Cardiac fibroblast (primary cell): Measurements from ENCODE around the gene CFAP61.

Source experiments
- DNase-seq, 2 donors: peaks; one replicate each; pipeline versions ENCODE4 v3.0.0 to v3.0.0-alpha.2; 2010; ENCODE audit warnings: low read depth in 2 of 2
- H3K4me3 ChIP-seq, 2 donors: replicated peaks in 1 of 2; 1 replicate in 1 of 2; 2 replicates in 1 of 2; pipeline ENCODE4 v1.5.1; 2011; ENCODE audit warnings: low read depth in 2 of 2, low read length in 2 of 2, mild to moderate bottlenecking in 2 of 2, moderate library complexity in 1 of 2
- CTCF ChIP-seq: IDR thresholded peaks from one replicate; pipeline ENCODE4 v1.5.1; 2011; ENCODE audit warnings: low read depth, mild to moderate bottlenecking, low read length, inconsistent platforms

CFAP61 gene

DNA sequence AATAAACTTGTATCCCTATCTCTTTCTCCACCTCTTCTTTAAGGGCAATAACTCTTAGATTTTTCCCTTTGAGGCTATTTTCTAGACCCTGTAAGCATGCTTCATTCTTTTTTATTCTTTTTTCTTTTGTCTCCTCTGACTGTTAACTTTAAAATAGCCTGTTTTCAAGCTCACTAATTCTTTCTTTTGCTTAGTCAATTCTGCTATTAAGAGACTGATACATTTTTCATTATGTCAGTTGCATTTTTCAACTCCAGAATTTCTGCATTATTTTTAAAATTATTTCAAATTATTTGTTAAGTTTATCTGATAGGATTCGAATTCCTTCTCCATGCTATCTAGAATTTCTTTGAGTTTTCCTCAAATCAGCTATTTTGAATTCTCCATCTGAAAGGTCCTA lies 84.0 kb downstream of the CFAP61 start:
- no peak overlapping the region for H3K4me3 ChIP-seq
- TF ChIP-seq CTCF: no peak
- DNase-seq: no peak

DNA sequence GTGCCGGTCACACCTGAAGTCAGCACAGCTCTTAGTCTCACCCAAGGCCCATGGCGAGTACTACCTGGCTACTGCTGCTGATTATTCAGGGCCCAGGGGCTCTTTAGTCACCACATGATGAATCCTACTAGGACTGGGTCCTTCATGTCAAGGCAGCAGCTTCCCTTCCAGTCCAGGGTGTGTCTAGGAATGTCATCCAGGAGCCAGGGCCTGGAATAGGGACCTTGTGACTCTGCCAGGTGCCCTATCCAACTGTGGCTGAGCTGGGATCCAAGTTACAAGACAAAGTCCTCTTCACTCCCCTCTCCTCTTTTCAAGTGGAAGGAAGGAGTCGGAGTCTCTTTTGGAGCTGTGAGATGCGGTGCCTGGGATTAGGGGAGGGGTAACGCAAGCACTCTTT lies 85.5 kb downstream of the CFAP61 start:
- H3K4me3 ChIP-seq: no peak overlapping the region
- no peak for TF ChIP-seq CTCF
- DNase-seq: no peak

DNA sequence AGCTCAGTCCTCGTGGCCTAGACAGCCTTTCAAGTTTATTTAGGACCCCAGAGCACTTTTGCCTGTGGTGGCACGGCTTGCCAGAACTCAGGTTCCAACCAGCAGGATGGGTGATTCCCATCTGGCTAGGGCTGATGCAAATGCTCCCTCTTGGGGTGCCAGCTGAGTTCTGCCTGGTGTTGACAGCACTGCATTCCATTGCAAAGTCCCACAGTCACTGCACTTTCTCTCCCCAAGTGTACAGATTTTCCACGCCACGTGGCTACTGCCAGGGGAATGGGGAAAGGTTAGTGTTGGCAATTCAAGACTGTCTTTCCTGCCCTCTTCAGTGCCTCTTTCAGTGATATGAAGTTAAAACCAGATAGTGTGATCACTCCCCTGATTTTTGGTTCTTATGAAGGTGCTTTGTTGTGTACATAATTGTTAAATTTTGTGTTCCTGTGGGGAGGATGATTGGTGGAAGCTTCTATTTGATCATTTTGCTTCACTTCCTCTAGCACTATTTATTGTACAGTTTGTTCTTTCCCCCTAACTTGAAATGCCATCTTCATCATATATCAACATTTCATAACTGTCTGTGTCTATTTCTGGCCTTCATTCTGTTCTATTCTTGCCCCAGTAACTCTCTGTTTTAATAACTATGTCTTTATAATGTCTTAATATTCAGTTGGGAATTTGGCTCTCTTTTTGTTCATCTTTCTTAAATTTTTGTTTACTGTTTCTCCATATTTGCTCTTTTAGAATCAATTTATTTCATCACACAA lies 86.2 kb downstream of the CFAP61 start:
- TF ChIP-seq CTCF: no peak
- H3K4me3 ChIP-seq: no peak overlapping the region
- no peak for DNase-seq

GRCh38 chr20:20139403-20139802 lies 87.1 kb downstream of the CFAP61 start:
- no peak for TF ChIP-seq CTCF
- no peak overlapping the region for H3K4me3 ChIP-seq
- no peak for DNase-seq

GRCh38 chr20:20143165-20143564 lies 90.8 kb downstream of the CFAP61 start:
- no peak overlapping the region for H3K4me3 ChIP-seq
- TF ChIP-seq CTCF: no peak
- no peak for DNase-seq

DNA sequence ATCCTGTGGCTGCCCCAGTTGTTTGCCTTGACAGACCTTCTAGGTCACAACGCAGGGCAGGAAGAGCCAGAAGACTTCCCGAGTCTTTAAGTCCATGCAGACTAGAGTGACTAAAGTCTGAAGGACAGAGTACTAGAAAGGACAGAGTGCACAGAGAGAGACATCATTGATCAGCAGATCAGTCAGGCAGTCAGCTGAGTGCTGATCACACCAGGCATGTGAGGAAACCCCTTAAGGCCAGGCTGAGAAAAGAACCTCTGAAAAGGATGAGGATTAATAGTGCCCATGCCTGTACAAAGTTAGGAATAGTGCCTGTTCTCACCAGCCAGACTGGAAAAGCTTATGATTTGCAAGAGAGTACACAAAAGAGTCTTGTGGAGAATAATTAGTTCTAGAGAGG lies 91.3 kb downstream of the CFAP61 start:
- no peak for DNase-seq
- no peak overlapping the region for H3K4me3 ChIP-seq
- no peak for TF ChIP-seq CTCF

DNA sequence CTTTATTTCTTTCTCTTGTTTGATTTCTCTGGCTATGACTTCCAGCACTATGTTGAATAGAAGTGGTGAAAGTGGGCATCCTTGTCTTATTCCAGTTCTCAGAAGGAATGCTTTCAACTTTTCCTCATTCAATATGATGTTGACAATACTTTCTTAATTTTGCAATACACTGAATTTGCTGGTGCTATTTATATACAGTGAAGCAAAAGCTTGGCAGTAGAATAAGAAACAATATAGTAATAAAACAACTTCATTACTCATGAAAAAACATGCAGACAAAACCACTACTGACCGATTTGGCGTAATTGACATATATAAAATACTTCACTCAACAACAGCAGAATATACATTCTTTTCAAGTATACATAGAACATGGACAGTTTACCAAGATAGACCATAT lies 96.4 kb downstream of the CFAP61 start:
- TF ChIP-seq CTCF: no peak
- no peak overlapping the region for H3K4me3 ChIP-seq
- DNase-seq: no peak
